ENCODE measurements around the gene SLC35F3.

DNA sequence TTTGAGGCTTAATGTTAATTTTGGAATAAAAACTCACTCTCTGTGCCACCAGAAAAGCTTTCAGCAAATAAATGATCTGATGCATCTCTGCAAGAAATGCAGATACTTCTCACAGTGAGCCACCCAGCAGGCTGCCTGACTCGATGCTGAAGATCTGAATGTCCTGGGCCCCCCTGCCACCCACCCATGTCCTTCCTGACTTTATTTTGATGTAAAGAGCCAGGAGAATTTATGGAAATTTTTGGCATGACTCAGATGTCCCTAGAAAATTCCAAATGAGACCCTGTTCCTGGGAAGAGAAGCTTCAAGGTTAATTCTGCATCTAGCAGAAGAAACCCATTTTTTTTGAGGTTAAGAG lies 406.0 kb downstream of the SLC35F3 start:
- TF ChIP-seq, protein P1, sequence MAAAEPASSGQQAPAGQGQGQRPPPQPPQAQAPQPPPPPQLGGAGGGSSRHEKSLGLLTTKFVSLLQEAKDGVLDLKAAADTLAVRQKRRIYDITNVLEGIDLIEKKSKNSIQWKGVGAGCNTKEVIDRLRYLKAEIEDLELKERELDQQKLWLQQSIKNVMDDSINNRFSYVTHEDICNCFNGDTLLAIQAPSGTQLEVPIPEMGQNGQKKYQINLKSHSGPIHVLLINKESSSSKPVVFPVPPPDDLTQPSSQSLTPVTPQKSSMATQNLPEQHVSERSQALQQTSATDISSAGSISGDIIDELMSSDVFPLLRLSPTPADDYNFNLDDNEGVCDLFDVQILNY (CRISPR knock-in tag; IDR thresholded peaks at IDR 0.05): no peak
- TF ChIP-seq FOXJ3 (CRISPR knock-in tag; IDR thresholded peaks at IDR 0.05; ENCODE audit: borderline replicate concordance): no peak
- TF ChIP-seq TP53 (CRISPR knock-in tag; IDR thresholded peaks at IDR 0.05): no peak
- TF ChIP-seq, protein P2, sequence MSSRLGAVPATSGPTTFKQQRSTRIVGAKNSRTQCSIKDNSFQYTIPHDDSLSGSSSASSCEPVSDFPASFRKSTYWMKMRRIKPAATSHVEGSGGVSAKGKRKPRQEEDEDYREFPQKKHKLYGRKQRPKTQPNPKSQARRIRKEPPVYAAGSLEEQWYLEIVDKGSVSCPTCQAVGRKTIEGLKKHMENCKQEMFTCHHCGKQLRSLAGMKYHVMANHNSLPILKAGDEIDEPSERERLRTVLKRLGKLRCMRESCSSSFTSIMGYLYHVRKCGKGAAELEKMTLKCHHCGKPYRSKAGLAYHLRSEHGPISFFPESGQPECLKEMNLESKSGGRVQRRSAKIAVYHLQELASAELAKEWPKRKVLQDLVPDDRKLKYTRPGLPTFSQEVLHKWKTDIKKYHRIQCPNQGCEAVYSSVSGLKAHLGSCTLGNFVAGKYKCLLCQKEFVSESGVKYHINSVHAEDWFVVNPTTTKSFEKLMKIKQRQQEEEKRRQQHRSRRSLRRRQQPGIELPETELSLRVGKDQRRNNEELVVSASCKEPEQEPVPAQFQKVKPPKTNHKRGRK (CRISPR knock-in tag; IDR thresholded peaks at IDR 0.05; ENCODE audit: borderline replicate concordance): no peak
- TF ChIP-seq, protein P3, sequence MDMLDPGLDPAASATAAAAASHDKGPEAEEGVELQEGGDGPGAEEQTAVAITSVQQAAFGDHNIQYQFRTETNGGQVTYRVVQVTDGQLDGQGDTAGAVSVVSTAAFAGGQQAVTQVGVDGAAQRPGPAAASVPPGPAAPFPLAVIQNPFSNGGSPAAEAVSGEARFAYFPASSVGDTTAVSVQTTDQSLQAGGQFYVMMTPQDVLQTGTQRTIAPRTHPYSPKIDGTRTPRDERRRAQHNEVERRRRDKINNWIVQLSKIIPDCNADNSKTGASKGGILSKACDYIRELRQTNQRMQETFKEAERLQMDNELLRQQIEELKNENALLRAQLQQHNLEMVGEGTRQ (CRISPR knock-in tag; IDR thresholded peaks at IDR 0.05): no peak
